OCI-LY7 (cell line): Measurements from ENCODE around the gene CTSV.

ENCODE experiments used
- EZH2phosphoT487 ChIP-seq: fragments of 200-600 bp; sonication (generic); IDR thresholded peaks from 2 replicates; pipeline ENCODE4 v1.6.1; 2018; ENCODE audit warnings: low read depth, borderline replicate concordance, mild to moderate bottlenecking, mixed run types, antibody characterized with exemption, low read length, moderate library complexity, mixed read lengths
- TF ChIP-seq, protein P1 (sequence below): fragments of 200-600 bp; sonication (generic); conservative IDR thresholded peaks from 2 replicates; pipeline ENCODE4 v1.5.1; 2014; ENCODE audit warnings: mild to moderate bottlenecking, antibody characterized with exemption, low read length, moderate library complexity, mixed read lengths

DNA sequence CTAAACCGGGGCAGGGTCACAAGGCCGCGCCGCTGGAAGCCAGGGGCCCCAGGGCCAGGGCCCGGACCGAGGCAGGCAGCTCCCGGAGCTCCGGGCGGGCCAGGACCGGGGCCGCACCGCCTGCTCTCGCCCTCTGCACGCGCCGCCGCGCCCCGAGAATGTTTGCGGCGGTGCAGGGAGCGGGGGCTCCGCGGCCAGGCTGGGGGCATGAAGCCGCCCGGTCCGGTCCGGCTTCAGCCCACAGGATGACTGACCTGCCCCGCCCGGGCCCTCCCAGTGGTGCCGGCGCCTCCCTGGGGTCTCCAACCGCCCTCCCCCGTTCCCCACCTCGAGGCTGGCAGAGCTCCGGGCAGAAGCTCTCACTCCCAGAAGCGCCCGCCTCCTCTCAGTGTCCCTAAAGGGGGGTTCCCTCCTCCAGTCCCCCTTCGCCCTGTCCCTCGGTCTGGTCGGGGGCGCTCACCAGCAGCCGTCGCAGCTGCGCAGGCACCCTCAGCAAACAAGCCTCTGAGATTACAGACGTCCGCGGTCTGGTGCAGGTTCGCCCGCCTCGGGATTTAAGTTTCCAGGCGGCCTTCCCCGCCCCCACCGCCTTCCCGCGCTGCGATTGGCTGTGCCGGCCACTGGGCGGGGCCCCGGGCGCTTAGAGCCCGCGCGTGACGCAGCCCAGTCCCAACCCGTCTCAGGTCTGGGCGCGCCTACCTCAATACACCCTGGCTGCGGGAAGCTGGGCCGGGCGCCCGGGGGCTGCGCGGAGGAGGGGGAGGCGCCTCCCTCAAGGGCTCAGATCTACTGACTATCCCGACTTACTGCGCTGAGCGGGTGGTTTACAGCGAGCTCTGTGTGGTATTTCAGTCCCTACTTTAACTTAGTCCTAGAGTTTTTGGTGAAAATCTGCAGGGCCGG, at the start of gene CTSV:
- no peak for TF ChIP-seq EZH2phosphoT487
- TF ChIP-seq, protein P1, sequence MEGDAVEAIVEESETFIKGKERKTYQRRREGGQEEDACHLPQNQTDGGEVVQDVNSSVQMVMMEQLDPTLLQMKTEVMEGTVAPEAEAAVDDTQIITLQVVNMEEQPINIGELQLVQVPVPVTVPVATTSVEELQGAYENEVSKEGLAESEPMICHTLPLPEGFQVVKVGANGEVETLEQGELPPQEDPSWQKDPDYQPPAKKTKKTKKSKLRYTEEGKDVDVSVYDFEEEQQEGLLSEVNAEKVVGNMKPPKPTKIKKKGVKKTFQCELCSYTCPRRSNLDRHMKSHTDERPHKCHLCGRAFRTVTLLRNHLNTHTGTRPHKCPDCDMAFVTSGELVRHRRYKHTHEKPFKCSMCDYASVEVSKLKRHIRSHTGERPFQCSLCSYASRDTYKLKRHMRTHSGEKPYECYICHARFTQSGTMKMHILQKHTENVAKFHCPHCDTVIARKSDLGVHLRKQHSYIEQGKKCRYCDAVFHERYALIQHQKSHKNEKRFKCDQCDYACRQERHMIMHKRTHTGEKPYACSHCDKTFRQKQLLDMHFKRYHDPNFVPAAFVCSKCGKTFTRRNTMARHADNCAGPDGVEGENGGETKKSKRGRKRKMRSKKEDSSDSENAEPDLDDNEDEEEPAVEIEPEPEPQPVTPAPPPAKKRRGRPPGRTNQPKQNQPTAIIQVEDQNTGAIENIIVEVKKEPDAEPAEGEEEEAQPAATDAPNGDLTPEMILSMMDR = no peak
